Measurements from ENCODE around the gene TMEM37. TPM values are rescaled to one million over a fixed set of nuclear protein-coding genes. Genes with fewer than 3 reads are reported as not detected.
"Not testable (repeated sequence)": the region's sequence is repeated elsewhere in the genome, so short reads cannot be mapped to it uniquely, and the experiment has no call there.

TMEM37 gene
- total and polyA plus RNA-seq, 2 of the 8 experiments (the other 6 are each of a cell fraction or from before 2014, with no cell fraction given) = 11.0 to 16.2 TPM

DNA sequence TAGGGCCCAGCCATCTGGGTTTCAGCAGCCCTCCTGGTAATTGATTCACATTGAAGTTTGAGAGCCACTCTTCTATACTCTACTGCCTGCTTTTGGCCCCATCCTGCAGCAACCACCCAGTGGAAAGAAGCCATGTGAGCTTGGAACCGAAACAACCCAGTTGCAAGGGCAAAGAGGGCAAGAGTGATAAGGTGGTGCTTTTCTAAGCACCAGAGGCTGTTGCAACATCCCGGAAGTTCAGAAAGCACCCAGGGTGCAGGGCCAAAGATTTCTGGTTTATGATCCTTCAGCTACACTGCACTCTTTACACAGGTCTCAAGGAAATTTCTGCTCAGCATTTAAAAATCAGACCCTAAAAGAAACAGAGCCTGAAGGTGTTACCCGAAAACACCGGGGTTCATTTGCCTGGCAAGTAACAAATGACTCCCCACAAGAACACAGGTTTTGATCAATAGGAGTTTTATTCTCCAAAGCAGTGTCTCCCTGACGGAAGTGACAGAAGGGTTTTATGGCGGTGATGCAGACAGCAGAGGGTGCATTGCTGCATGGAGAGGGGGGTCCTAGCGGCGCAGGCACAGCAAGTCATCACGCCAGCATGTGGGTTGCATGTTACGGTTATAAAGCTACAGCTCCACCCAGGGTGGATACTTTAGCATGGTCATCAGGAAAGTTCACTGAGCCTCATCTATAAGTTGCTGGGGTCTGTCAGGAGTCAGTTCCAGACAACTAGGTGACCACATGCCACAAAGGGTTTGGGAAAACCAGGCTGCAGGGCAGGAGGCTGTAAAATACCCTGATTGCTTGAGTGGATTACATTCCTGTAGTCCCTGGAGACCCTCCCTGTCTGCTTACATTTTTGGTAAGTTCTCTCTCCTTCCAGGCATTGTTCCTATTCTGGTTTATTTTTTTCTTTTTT is 28.8 kb upstream of the TMEM37 start (continued):
- TF ChIP-seq USF2 (IDR thresholded peaks at IDR 0.05; ENCODE audit: low read length) (no peak), RNF2 (IDR thresholded peaks at IDR 0.05; ENCODE audit: borderline replicate concordance, low read depth, low read length, missing control alignments, poor library complexity, severe bottlenecking) (no peak), POLR2A (IDR thresholded peaks at IDR 0.05; ENCODE audit: control extremely low read depth in 1 of 2, low read depth in 2 of 2, low read length in 2 of 2) (no peak), SIX5 (IDR thresholded peaks at IDR 0.05; ENCODE audit: low read depth, low read length) (no peak), KDM5A (IDR thresholded peaks at IDR 0.05; ENCODE audit: low read length) (no peak), POLR2AphosphoS5 (IDR thresholded peaks at IDR 0.05; ENCODE audit: low read depth, low read length) (no peak), SRF (IDR thresholded peaks at IDR 0.05; ENCODE audit: low read depth, low read length) (no peak), CREB1 (IDR thresholded peaks at IDR 0.05) (no peak), MAFK (IDR thresholded peaks at IDR 0.05; ENCODE audit: low read depth, low read length) (no peak), EZH2 (IDR thresholded peaks at IDR 0.05; ENCODE audit: low read depth, low read length, severe bottlenecking) (no peak), GTF2F1 (IDR thresholded peaks at IDR 0.05; ENCODE audit: borderline replicate concordance, low read depth, low read length) (no peak)

GRCh38 chr2:119403618-119404017 is 28.0 kb upstream of the TMEM37 start:
- H4K8ac ChIP-seq (ENCODE audit: extremely low read depth, insufficient read depth, low read length); H3K79me1 ChIP-seq (ENCODE audit: low read depth, low read length); H3K27ac ChIP-seq (ENCODE audit: low read depth, low read length); H2BK5ac ChIP-seq (ENCODE audit: low read depth, low read length); DNase-seq (ENCODE audit: low read depth in 1 of 2, low spot score in 2 of 2); H3K9ac ChIP-seq (replicated peaks in 1 of 4; ENCODE audit: extremely low read depth in 1 of 4, low read depth in 3 of 4, low read length in 3 of 4); H2BK120ac ChIP-seq (replicated peaks; ENCODE audit: low read depth, low read length); H2BK12ac ChIP-seq (ENCODE audit: low read depth, low read length); H3K18ac ChIP-seq (ENCODE audit: extremely low read depth, low read length); H4K91ac ChIP-seq (replicated peaks; ENCODE audit: insufficient read length, low read length); H3K4me3 ChIP-seq (ENCODE audit: extremely low read depth in 1 of 4, insufficient read depth in 2 of 4, low read depth in 3 of 4, low read length in 4 of 4); POLR2A ChIA-PET (ENCODE audit: partially characterized antibody); H3K36me3 ChIP-seq (ENCODE audit: control insufficient read depth in 2 of 4, insufficient read depth in 4 of 4, low read length in 3 of 4); H3K23ac ChIP-seq (ENCODE audit: insufficient read length); H3K79me2 ChIP-seq (ENCODE audit: control insufficient read depth in 1 of 2, insufficient read depth in 2 of 2, low read length in 2 of 2); H3K4me2 ChIP-seq (ENCODE audit: insufficient read depth in 1 of 2, low read depth in 2 of 2, low read length in 2 of 2); H3K27me3 ChIP-seq (replicated peaks in 1 of 4; ENCODE audit: control insufficient read depth in 3 of 4, extremely low read depth in 1 of 4, insufficient read depth in 3 of 4, low read length in 3 of 4); FAIRE-seq; H3K4me1 ChIP-seq (replicated peaks in 1 of 4; ENCODE audit: control insufficient read depth in 3 of 4, insufficient read depth in 4 of 4, low read length in 3 of 4); H4K5ac ChIP-seq (ENCODE audit: insufficient read length, low read depth, low read length); H3K9me3 ChIP-seq (ENCODE audit: insufficient read depth in 2 of 2, low read depth in 1 of 2, low read length in 1 of 2); H4K20me1 ChIP-seq (replicated peaks in 1 of 2; ENCODE audit: control insufficient read depth in 1 of 2, insufficient read depth in 2 of 2, low read length in 2 of 2); H3K4ac ChIP-seq (replicated peaks; ENCODE audit: insufficient read length, low read depth, low read length); H2AFZ ChIP-seq (ENCODE audit: low read length); H3K56ac ChIP-seq (replicated peaks; ENCODE audit: insufficient read length, low read depth, low read length); H2BK20ac ChIP-seq (ENCODE audit: low read length); H2AK5ac ChIP-seq (ENCODE audit: low read depth, low read length); H3K23me2 ChIP-seq (ENCODE audit: low read depth, low read length); H3K14ac ChIP-seq (ENCODE audit: insufficient read length); H2BK15ac ChIP-seq (ENCODE audit: low read length): not testable (repeated sequence)
- CTCF ChIA-PET (ENCODE audit: partially characterized antibody) = interaction anchor here (0.6 to 21.3 kb wide), 4 partner anchors 16 to 87 kb away, joined by 3 to 411 read pairs (median 3); no protein-coding TSS in a partner anchor
- 91% methylated on average over 12 of the region's 12 CpGs; no CpG with 5 or more reads in 1 of the 2 experiments for WGBS, 2 experiments (ENCODE audit: extremely low coverage in 1 of 2, insufficient coverage in 1 of 2, insufficient read length in 1 of 2, insufficient replicate concordance in 2 of 2, low coverage in 1 of 2, low lambda C conversion rate in 2 of 2, missing lambda C conversion rate in 1 of 2)
